CD4-positive, alpha-beta memory T cell (primary cell): ENCODE measurements around the gene SYT12. TPM values are rescaled to one million over a fixed set of nuclear protein-coding genes. Genes with fewer than 3 reads are reported as not detected.

ENCODE experiments used
- CTCF ChIA-PET: fragments of 350-600 bp; sonication (Branson Sonifier 250); formaldehyde crosslinking; loops from one replicate; lab custom pipeline; 2021; ENCODE audit warnings: inconsistent platforms; ENCODE audit not compliant: partially characterized antibody; lab: Charles Lee
- POLR2A ChIA-PET: fragments of 350-600 bp; sonication (Branson Sonifier 250); formaldehyde crosslinking; loops from one replicate; lab custom pipeline; 2021; ENCODE audit not compliant: partially characterized antibody; lab: Charles Lee
- DNase-seq, 5 donors: peaks; one replicate each; pipeline versions ENCODE4 v3.0.0 to v3.0.0-alpha.2; 2020 to 2022; ENCODE audit warnings: mixed read lengths in 1 of 5
- H3K27ac ChIP-seq: one replicate; pipeline ENCODE4 v1.7.0; 2013; ENCODE audit warnings: low read depth, low read length
- H3K27me3 ChIP-seq: 2 replicates; pipeline ENCODE4 v1.7.0; 2013; ENCODE audit warnings: mild to moderate bottlenecking, low read length, moderate library complexity; ENCODE audit not compliant: insufficient read depth
- H3K36me3 ChIP-seq: 2 replicates; pipeline ENCODE4 v1.7.0; 2013; ENCODE audit warnings: mild to moderate bottlenecking, low read length, moderate library complexity; ENCODE audit not compliant: insufficient read depth
- H3K4me1 ChIP-seq: 2 replicates; pipeline ENCODE4 v1.7.0; 2013; ENCODE audit warnings: mild to moderate bottlenecking, low read length, moderate library complexity; ENCODE audit not compliant: insufficient read depth
- H3K4me3 ChIP-seq, 2 donors: one replicate each; pipeline ENCODE4 v1.7.0; 2013; ENCODE audit warnings: low read length in 2 of 2, mild to moderate bottlenecking in 1 of 2
- H3K9me3 ChIP-seq, 2 donors: one replicate each; pipeline ENCODE4 v1.7.0; 2013; ENCODE audit warnings: low read length in 2 of 2, control low read depth in 1 of 2; ENCODE audit not compliant: control insufficient read depth in 1 of 2
- H3K27ac Mint-ChIP-seq, 7 donors: one replicate each; pipeline ENCODE4 v1.8.0; 2020 to 2021; ENCODE audit warnings: mixed read lengths in 7 of 7, mild to moderate bottlenecking in 6 of 7, inconsistent platforms in 3 of 7, moderate library complexity in 3 of 7
- H3K27me3 Mint-ChIP-seq, 2 donors: one replicate each; pipeline ENCODE4 v1.8.0; 2020 to 2021; ENCODE audit warnings: mixed read lengths in 2 of 2
- H3K36me3 Mint-ChIP-seq, 2 donors: one replicate each; pipeline ENCODE4 v1.8.0; 2020 to 2021; ENCODE audit warnings: mixed read lengths in 2 of 2, inconsistent platforms in 1 of 2, mild to moderate bottlenecking in 1 of 2
- H3K4me1 Mint-ChIP-seq, 4 donors: one replicate each; pipeline ENCODE4 v1.8.0; 2020 to 2021; ENCODE audit warnings: mixed read lengths in 4 of 4, mild to moderate bottlenecking in 1 of 4
- H3K4me3 Mint-ChIP-seq, 8 donors: one replicate each; pipeline ENCODE4 v1.8.0; 2020 to 2021; ENCODE audit warnings: mixed read lengths in 8 of 8, mild to moderate bottlenecking in 7 of 8, moderate library complexity in 6 of 8, inconsistent platforms in 3 of 8
- H3K9me3 Mint-ChIP-seq, 8 donors: one replicate each; pipeline ENCODE4 v1.8.0; 2020 to 2021; ENCODE audit warnings: mixed read lengths in 8 of 8, mild to moderate bottlenecking in 5 of 8, inconsistent platforms in 3 of 8, moderate library complexity in 1 of 8
- intact Hi-C: fragments of 100-400 bp; cut with micrococcal nuclease; formaldehyde crosslinking; loops from one replicate; pipeline ENCODE4 v1.15.1; 2023
- polyA plus RNA-seq, 2 donors: library from polyadenylated mRNA; unstranded; fragments of 300-500 nt; fragmentation: Illumina TruSeq; gene quantifications; one replicate each; pipeline ENCODE4 v1.2.3, GENCODE V29; 2021
- total RNA-seq, 2 experiments: library from RNA; stranded (reverse); gene quantifications; one replicate each; pipeline ENCODE4 v1.2.3, GENCODE V29; 2021

SYT12 gene
- total and polyA plus RNA-seq, 4 experiments from 2014 or later = not detected

GRCh38 chr11:66978229-66978628 is 44.7 kb upstream of the SYT12 start:
- Mint-ChIP-seq H3K4me3 (no peak overlapping the region), H3K4me1 (peaks cover 0 to 7% (median 4%) of the 10 kb centered on the region in 4 donors), H3K27ac (no peak overlapping the region), H3K9me3 (peaks cover 0 to 14% (median 4%) of the 10 kb centered on the region in 8 donors), H3K36me3 (peaks cover 0 to 3% of the 10 kb centered on the region in 2 donors), H3K27me3 (peaks cover 6 to 12% of the 10 kb centered on the region in 2 donors)
- POLR2A ChIA-PET = no interaction called here
- no peaks in the 10 kb centered on the region for H3K27me3 ChIP-seq
- H3K4me3 ChIP-seq = no peak overlapping the region
- CTCF ChIA-PET = interaction anchor here (1.2 kb wide), 1 partner anchor 15 kb away, joined by 3 read pairs; no protein-coding TSS in a partner anchor
- H3K36me3 ChIP-seq = no peaks in the 10 kb centered on the region
- H3K4me1 ChIP-seq = peaks cover 5% of the 10 kb centered on the region
- H3K27ac ChIP-seq = no peak overlapping the region
- intact Hi-C loops = loop anchor here (10.0 kb wide), 1 partner anchor 283 kb away; no protein-coding TSS in a partner anchor
- H3K9me3 ChIP-seq = peaks cover 0 to 3% of the 10 kb centered on the region in 2 donors
- DNase-seq = no peak

GRCh38 chr11:66978717-66979116 is 44.2 kb upstream of the SYT12 start:
- no peak overlapping the region for H3K27ac ChIP-seq
- no peaks in the 10 kb centered on the region for H3K27me3 ChIP-seq
- no peak overlapping the region for H3K4me3 Mint-ChIP-seq
- no peaks in the 10 kb centered on the region for H3K36me3 ChIP-seq
- peaks cover 6 to 12% of the 10 kb centered on the region in 2 donors for H3K27me3 Mint-ChIP-seq
- intact Hi-C loops = loop anchor here (10.0 kb wide), 1 partner anchor 284 kb away; no protein-coding TSS in a partner anchor
- DNase-seq = no peak
- H3K9me3 ChIP-seq = peaks cover 0 to 3% of the 10 kb centered on the region in 2 donors
- H3K27ac Mint-ChIP-seq = no peak overlapping the region
- peaks cover 5% of the 10 kb centered on the region for H3K4me1 ChIP-seq
- peaks cover 0 to 3% of the 10 kb centered on the region in 2 donors for H3K36me3 Mint-ChIP-seq
- no peak overlapping the region for H3K4me3 ChIP-seq
- H3K4me1 Mint-ChIP-seq = peaks cover 0 to 7% (median 4%) of the 10 kb centered on the region in 4 donors
- ChIA-PET CTCF (no interaction called here), POLR2A (no interaction called here)
- H3K9me3 Mint-ChIP-seq = peaks cover 0 to 14% (median 4%) of the 10 kb centered on the region in 8 donors

GRCh38 chr11:66979336-66979980 is 43.5 kb upstream of the SYT12 start:
- no peaks in the 10 kb centered on the region for H3K36me3 ChIP-seq
- H3K27me3 ChIP-seq = no peaks in the 10 kb centered on the region
- H3K36me3 Mint-ChIP-seq = peaks cover 0 to 3% of the 10 kb centered on the region in 2 donors
- H3K4me1 Mint-ChIP-seq = peaks cover 0 to 7% (median 4%) of the 10 kb centered on the region in 4 donors
- peaks cover 5% of the 10 kb centered on the region for H3K4me1 ChIP-seq
- H3K9me3 Mint-ChIP-seq = peaks cover 0 to 14% (median 4%) of the 10 kb centered on the region in 8 donors
- H3K27me3 Mint-ChIP-seq = peaks cover 6 to 13% of the 10 kb centered on the region in 2 donors
- no peak for DNase-seq
- H3K27ac Mint-ChIP-seq = no peak overlapping the region
- no peak overlapping the region for H3K4me3 ChIP-seq
- H3K27ac ChIP-seq = no peak overlapping the region
- POLR2A ChIA-PET = no interaction called here
- H3K4me3 Mint-ChIP-seq = no peak overlapping the region
- CTCF ChIA-PET = no interaction called here
- H3K9me3 ChIP-seq = peaks cover 0 to 3% of the 10 kb centered on the region in 2 donors
- intact Hi-C loops = loop anchor here (10.0 kb wide), 1 partner anchor 285 kb away; no protein-coding TSS in a partner anchor

- Mint-ChIP-seq H3K4me1 (peaks cover 0 to 7% (median 4%) of the 10 kb centered on the region in 4 donors), H3K27me3 (peaks cover 2 to 12% of the 10 kb centered on the region in 2 donors), H3K27ac (no peak overlapping the region), H3K36me3 (peaks cover 0 to 3% of the 10 kb centered on the region in 2 donors), H3K9me3 (peaks cover 0 to 11% (median 4%) of the 10 kb centered on the region in 8 donors), H3K4me3 (no peak overlapping the region)
- ChIA-PET POLR2A (no interaction called here), CTCF (no interaction called here)
- Histone ChIP-seq H3K27me3 (no peaks in the 10 kb centered on the region), H3K9me3 (peaks cover 0 to 3% of the 10 kb centered on the region in 2 donors), H3K36me3 (no peaks in the 10 kb centered on the region), H3K27ac (no peak overlapping the region), H3K4me3 (no peak overlapping the region), H3K4me1 (peaks cover 5% of the 10 kb centered on the region)
- no peak for DNase-seq
- intact Hi-C loops = no loop called here
Observed at GRCh38 chr11:66981976-66982578, 40.9 kb upstream of the SYT12 start.

GRCh38 chr11:66983275-66983924 is 39.5 kb upstream of the SYT12 start:
- Histone ChIP-seq H3K9me3 (peaks cover 0 to 3% of the 10 kb centered on the region in 2 donors), H3K27ac (no peak overlapping the region), H3K36me3 (no peaks in the 10 kb centered on the region), H3K27me3 (no peaks in the 10 kb centered on the region), H3K4me1 (peaks cover 5% of the 10 kb centered on the region), H3K4me3 (no peak overlapping the region)
- Mint-ChIP-seq H3K36me3 (peaks cover 0 to 3% of the 10 kb centered on the region in 2 donors), H3K27me3 (peaks cover 2 to 13% of the 10 kb centered on the region in 2 donors), H3K4me3 (no peak overlapping the region), H3K9me3 (peaks cover 0 to 8% (median 4%) of the 10 kb centered on the region in 8 donors), H3K4me1 (peaks cover 0 to 8% (median 5%) of the 10 kb centered on the region in 4 donors), H3K27ac (no peak overlapping the region)
- no peak for DNase-seq
- intact Hi-C loops = no loop called here
- ChIA-PET POLR2A (no interaction called here), CTCF (no interaction called here)

- H3K36me3 Mint-ChIP-seq = no peaks in the 10 kb centered on the region
- H3K9me3 ChIP-seq = no peaks in the 10 kb centered on the region
- H3K27ac Mint-ChIP-seq = no peak overlapping the region
- H3K27ac ChIP-seq = no peak overlapping the region
- H3K4me1 ChIP-seq = peaks cover 5% of the 10 kb centered on the region
- H3K4me3 ChIP-seq = no peak overlapping the region
- no peaks in the 10 kb centered on the region for H3K27me3 ChIP-seq
- CTCF ChIA-PET = no interaction called here
- no peak for DNase-seq
- H3K27me3 Mint-ChIP-seq = peaks cover 3 to 18% of the 10 kb centered on the region in 2 donors
- H3K36me3 ChIP-seq = no peaks in the 10 kb centered on the region
- POLR2A ChIA-PET = no interaction called here
- no peaks in the 10 kb centered on the region for H3K9me3 Mint-ChIP-seq
- no peak overlapping the region for H3K4me3 Mint-ChIP-seq
- intact Hi-C loops = no loop called here
- peaks cover 0 to 9% (median 5%) of the 10 kb centered on the region in 4 donors for H3K4me1 Mint-ChIP-seq
Observed at GRCh38 chr11:66985508-66986177, 37.3 kb upstream of the SYT12 start.
